ENCODE measurements around the gene CYP39A1.

CYP39A1 gene

GRCh38 chr6:46586906-46587305 is 65.7 kb downstream of the CYP39A1 start:
- DNase-seq: no peak

GRCh38 chr6:46584586-46584985 is 68.0 kb downstream of the CYP39A1 start:
- DNase-seq: no peak

- no peak for DNase-seq
Observed at GRCh38 chr6:46583721-46584120, 68.9 kb downstream of the CYP39A1 start.

GRCh38 chr6:46583081-46583480 is 69.5 kb downstream of the CYP39A1 start:
- DNase-seq: no peak

- no peak for DNase-seq
Observed at GRCh38 chr6:46581459-46582177, 71.0 kb downstream of the CYP39A1 start.

GRCh38 chr6:46575530-46575929 is 77.1 kb downstream of the CYP39A1 start:
- no peak for DNase-seq

- no peak for DNase-seq
Observed at GRCh38 chr6:46573140-46573539, 79.5 kb downstream of the CYP39A1 start.

GRCh38 chr6:46565531-46565930 is 87.1 kb downstream of the CYP39A1 start:
- no peak for DNase-seq

GRCh38 chr6:46563924-46564323 is 88.7 kb downstream of the CYP39A1 start:
- no peak for DNase-seq

GRCh38 chr6:46556053-46556452 is 96.6 kb downstream of the CYP39A1 start:
- DNase-seq: no peak

GRCh38 chr6:46555129-46555528 is 97.5 kb downstream of the CYP39A1 start:
- no peak for DNase-seq

GRCh38 chr6:46549155-46549554 is 103.5 kb downstream of the CYP39A1 start:
- no peak for DNase-seq

- DNase-seq: no peak
Observed at GRCh38 chr6:46541556-46541955, 111.1 kb downstream of the CYP39A1 start.

- no peak for DNase-seq
Observed at GRCh38 chr6:46539866-46540265, 112.8 kb downstream of the CYP39A1 start.

GRCh38 chr6:46538800-46539480 is 113.7 kb downstream of the CYP39A1 start:
- DNase-seq: no peak

GRCh38 chr6:46530896-46531295 is 121.7 kb downstream of the CYP39A1 start:
- no peak for DNase-seq

GRCh38 chr6:46528961-46529750 is 123.5 kb downstream of the CYP39A1 start:
- no peak for DNase-seq

GRCh38 chr6:46526607-46527006 is 126.0 kb downstream of the CYP39A1 start:
- DNase-seq: no peak

- DNase-seq: no peak
Observed at GRCh38 chr6:46525583-46525982, 127.0 kb downstream of the CYP39A1 start.

GRCh38 chr6:46521464-46521971 is 131.1 kb downstream of the CYP39A1 start:
- no peak for DNase-seq

- no peak for DNase-seq
Observed at GRCh38 chr6:46517202-46517601, 135.4 kb downstream of the CYP39A1 start.

- DNase-seq: no peak
Observed at GRCh38 chr6:46513533-46513932, 139.1 kb downstream of the CYP39A1 start.

- no peak for DNase-seq
Observed at GRCh38 chr6:46511320-46511719, 141.3 kb downstream of the CYP39A1 start.

GRCh38 chr6:46510651-46511050 is 142.0 kb downstream of the CYP39A1 start:
- DNase-seq: no peak

Measured in stimulated activated naive CD4-positive, alpha-beta T cell (primary cell).